SK-N-MC (cell line): ENCODE measurements around the gene SLC25A11.
"Not testable (repeated sequence)": the region's sequence is repeated elsewhere in the genome, so short reads cannot be mapped to it uniquely, and the experiment has no call there.

Source experiments
- DNase-seq: peaks from one replicate; pipeline ENCODE4 v3.0.0-alpha.2; 2011; ENCODE audit warnings: low read depth, low spot score
- H3K27ac ChIP-seq: fragments of 200-600 bp; sonication (generic); 2 replicates; pipeline ENCODE4 v1.5.1; 2016; ENCODE audit warnings: mixed run types
- H3K36me3 ChIP-seq: fragments of 200-600 bp; sonication (generic); 2 replicates; pipeline ENCODE4 v1.6.1; 2017; ENCODE audit warnings: antibody characterized with exemption, low read length, mixed read lengths; ENCODE audit not compliant: insufficient read depth
- H3K4me3 ChIP-seq: fragments of 200-600 bp; sonication (generic); 2 replicates; pipeline ENCODE4 v1.5.1; 2016
- H3K9ac ChIP-seq: fragments of 200-600 bp; sonication (generic); 2 replicates; pipeline ENCODE4 v1.8.0; 2017; ENCODE audit warnings: mixed run types, mixed read lengths; ENCODE audit not compliant: insufficient read length
- H3K9me3 ChIP-seq: fragments of 200-600 bp; sonication (generic); 2 replicates; pipeline ENCODE4 v1.6.1; 2017; ENCODE audit warnings: low read depth, mild to moderate bottlenecking, antibody characterized with exemption, low read length, moderate library complexity, mixed read lengths
- EZH2 ChIP-seq: fragments of 200-600 bp; sonication (generic); IDR thresholded peaks from one replicate; pipeline ENCODE4 v1.6.1; 2017; ENCODE audit warnings: antibody characterized with exemption
- FOXP2 ChIP-seq: optimal IDR thresholded peaks from 2 replicates; pipeline ENCODE3; 2011; ENCODE audit warnings: mild to moderate bottlenecking, moderate library complexity; ENCODE audit not compliant: insufficient read depth; ENCODE audit errors: extremely low read length, control extremely low read depth
- POLR2AphosphoS5 ChIP-seq: IDR thresholded peaks from 2 replicates; pipeline ENCODE4 v1.6.1; 2012; ENCODE audit warnings: mild to moderate bottlenecking, low read depth, low read length, borderline replicate concordance

The SLC25A11 gene

DNA sequence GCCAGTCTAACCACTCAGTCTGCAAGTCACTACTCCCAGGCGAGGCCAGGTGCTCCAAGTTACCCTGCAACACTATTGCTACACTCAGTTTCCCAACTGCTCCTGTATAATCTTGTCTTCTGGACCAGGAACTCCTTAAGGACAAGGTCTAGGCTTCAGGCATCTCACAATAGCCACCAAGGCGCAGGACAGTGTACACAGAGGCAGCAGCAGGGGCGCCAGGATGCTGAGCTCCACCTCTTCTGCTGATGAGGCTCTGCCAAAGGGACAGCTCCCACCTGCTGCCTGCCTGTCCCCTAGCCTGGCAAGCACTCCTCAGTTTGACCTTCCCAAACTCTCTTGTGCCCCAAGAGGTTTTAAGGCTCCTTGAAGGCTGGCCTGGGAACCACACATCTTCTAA is 3.4 kb downstream of the SLC25A11 start:
- H3K36me3 ChIP-seq, result peaks cover 20% of the 10 kb centered on the region; the same call in 1 of the 2 replicates
- H3K9me3 ChIP-seq, result no peaks in the 10 kb centered on the region
- no peak for TF ChIP-seq EZH2
- TF ChIP-seq FOXP2, result no peak
- no peak for TF ChIP-seq POLR2AphosphoS5
- H3K9ac ChIP-seq, result no peak overlapping the region
- no peak for DNase-seq
- H3K27ac ChIP-seq, result no peak overlapping the region
- no peak overlapping the region for H3K4me3 ChIP-seq

- Histone ChIP-seq H3K9me3 (no peaks in the 10 kb centered on the region), H3K4me3 (no peak overlapping the region), H3K36me3 (peaks cover 20% of the 10 kb centered on the region; the same call in 1 of the 2 replicates), H3K27ac (no peak overlapping the region), H3K9ac (no peak overlapping the region)
- no peak for DNase-seq
- TF ChIP-seq FOXP2 (no peak), POLR2AphosphoS5 (no peak), EZH2 (no peak)
Measured at GRCh38 chr17:4935650-4936049, 4.2 kb downstream of the SLC25A11 start.

GRCh38 chr17:4934173-4934979 is 5.5 kb downstream of the SLC25A11 start:
- Histone ChIP-seq H3K27ac (no peak overlapping the region), H3K36me3 (peaks cover 20% of the 10 kb centered on the region; the same call in 1 of the 2 replicates), H3K9me3 (no peaks in the 10 kb centered on the region), H3K4me3 (no peak overlapping the region), H3K9ac (no peak overlapping the region)
- TF ChIP-seq FOXP2 (no peak), POLR2AphosphoS5 (no peak), EZH2 (no peak)
- no peak for DNase-seq

- no peak for DNase-seq
- no peak overlapping the region for H3K9ac ChIP-seq
- H3K27ac ChIP-seq, result no peak overlapping the region
- peaks cover 20% of the 10 kb centered on the region; the same call in 1 of the 2 replicates for H3K36me3 ChIP-seq
- no peaks in the 10 kb centered on the region for H3K9me3 ChIP-seq
- TF ChIP-seq EZH2, result no peak
- no peak overlapping the region for H3K4me3 ChIP-seq
Measured at GRCh38 chr17:4933646-4934045, 6.2 kb downstream of the SLC25A11 start.

GRCh38 chr17:4932756-4933155 is 7.1 kb downstream of the SLC25A11 start:
- H3K27ac ChIP-seq, result no peak overlapping the region
- no peak overlapping the region for H3K4me3 ChIP-seq
- DNase-seq, result no peak
- H3K9ac ChIP-seq, result no peak overlapping the region
- peaks cover 12% of the 10 kb centered on the region; the same call in 1 of the 2 replicates for H3K36me3 ChIP-seq
- TF ChIP-seq POLR2AphosphoS5 (no peak), FOXP2 (no peak), EZH2 (no peak)
- H3K9me3 ChIP-seq, result no peaks in the 10 kb centered on the region

GRCh38 chr17:4931963-4932362 is 7.9 kb downstream of the SLC25A11 start, which contains the start of gene GP1BA:
Gene GP1BA, plus strand, starts transcription at chr17:4932277. Its CDS starts 328 bp downstream, at chr17:4932605.
- Histone ChIP-seq H3K9me3 (no peaks in the 10 kb centered on the region), H3K27ac (no peak within 1 kb of the TSS), H3K9ac (no peak within 1 kb of the TSS), H3K36me3 (peaks cover 5% of the 10 kb centered on the region; the same call in 1 of the 2 replicates), H3K4me3 (no peak within 1 kb of the TSS)
- no peak for TF ChIP-seq EZH2
- TF ChIP-seq POLR2AphosphoS5, result no peak
- TF ChIP-seq FOXP2, result no peak
- DNase-seq, result no peak

DNA sequence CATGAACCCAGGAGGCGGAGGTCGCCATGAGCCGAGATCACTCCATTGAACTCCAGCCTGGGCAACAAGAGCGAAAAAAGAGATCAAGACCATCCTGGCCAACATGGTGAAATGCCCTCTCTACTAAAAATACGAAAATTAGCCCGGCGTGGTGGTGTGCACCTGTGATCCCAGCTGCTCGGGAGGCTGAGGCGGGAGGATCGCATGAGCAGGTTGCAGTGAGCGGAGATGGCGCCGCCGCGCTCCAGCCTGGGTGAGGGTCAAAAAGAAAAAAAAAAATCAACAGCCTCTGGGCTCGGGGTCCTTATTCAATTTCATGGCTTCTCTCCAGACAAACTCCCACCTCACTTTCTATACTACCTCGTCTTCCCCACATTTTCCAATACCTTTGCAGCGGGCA is 11.0 kb downstream of the SLC25A11 start:
- no peak overlapping the region for H3K9ac ChIP-seq
- DNase-seq, result no peak
- H3K9me3 ChIP-seq, result no peaks in the 10 kb centered on the region
- H3K27ac ChIP-seq, result no peak overlapping the region
- H3K4me3 ChIP-seq, result no peak overlapping the region
- no peaks in the 10 kb centered on the region for H3K36me3 ChIP-seq
- TF ChIP-seq EZH2 (no peak), POLR2AphosphoS5 (no peak), FOXP2 (no peak)

DNA sequence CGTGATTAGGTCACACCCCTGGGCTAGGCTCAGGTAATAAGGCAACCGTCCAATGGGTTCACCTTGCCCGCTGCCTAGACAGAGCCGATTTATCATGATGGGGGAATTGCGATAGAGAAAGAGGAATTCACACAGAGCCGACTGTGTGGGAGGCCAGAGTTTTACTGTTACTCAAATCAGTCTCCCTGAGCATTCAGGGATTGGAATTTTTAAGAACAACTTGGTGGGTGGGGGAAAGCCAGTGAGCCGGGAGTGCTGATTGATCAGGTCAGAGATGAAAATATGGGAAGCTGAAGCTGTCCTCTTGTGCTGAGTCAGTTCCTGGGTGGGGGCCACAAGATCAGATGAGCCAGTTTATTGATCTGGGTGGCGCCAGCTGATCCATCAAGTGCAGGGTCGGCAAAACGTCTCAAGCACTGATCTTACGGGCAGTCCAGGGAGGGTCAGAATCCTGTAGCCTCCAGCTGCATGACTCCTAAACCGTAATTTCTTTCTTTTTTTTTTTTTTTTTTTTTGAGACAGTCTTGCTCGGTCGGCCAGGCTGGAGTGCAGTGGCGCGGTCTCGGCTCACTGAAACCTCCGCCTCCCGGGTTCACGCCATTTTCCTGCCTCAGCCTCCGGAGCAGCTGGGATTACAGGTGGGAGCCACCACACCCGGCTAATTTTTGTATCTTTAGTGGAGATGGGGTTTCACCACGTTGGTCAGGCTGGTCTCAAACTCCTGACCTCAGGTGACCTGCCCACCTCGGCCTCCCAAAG is 13.1 kb downstream of the SLC25A11 start:
- H3K9me3 ChIP-seq, H3K9ac ChIP-seq, H3K27ac ChIP-seq, H3K4me3 ChIP-seq, H3K36me3 ChIP-seq, DNase-seq: not testable (repeated sequence)
